ENCODE data around the gene SAP30L.

The SAP30L gene

DNA sequence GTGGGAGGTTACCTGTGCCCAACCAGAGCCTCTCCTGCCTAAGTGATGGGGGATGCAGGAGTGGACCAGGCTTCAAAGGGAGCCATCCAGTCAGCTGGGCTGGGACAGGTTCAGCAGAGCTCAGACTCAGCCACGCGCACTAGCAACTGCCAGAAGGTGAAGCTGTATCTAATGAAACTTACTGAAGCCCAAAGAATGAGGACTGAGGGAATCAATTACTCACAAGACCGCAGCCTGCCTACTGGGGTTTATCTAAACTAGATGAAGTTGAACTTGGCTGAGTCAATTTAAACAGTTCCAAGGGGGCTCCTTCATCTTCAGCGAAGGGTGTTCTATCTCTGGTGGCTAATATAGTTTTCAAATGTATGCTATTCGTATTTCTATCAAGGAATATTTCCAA, 20.9 kb downstream of the SAP30L start:
- DNase-seq, result no peak

DNA sequence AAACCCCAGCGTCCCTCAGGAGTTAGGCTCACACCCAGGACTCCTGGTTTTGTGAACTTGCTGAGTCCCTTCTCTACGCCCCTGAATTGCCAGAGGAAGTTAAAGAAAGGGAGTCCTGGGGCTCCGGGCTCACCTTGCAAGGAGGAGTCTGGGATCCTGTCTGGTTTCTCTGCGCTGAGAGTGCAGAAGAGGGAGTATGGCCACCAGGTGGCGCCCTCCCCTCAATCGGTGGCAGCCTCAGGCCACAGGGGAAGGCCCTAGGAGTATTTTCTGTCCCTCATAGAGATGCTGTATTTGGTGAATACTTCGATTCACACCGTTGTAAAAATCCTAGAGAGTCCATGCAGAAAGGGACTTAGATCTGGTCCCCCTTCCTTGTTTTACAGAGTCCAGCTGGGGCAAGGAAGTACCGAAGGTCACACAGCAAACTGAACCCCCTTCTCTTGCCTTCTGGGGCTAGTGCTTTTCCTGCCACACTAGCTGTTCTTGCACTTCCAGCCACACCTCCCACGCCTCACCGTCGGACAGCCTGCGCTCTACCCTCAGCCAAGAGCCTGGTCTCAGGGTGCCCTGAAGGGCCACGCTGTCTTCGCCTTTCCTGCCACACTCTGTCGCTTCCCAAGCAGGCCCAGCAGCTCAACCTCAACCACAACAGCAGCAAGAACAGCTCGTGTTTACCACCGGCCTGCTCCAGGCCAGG, 22.0 kb downstream of the SAP30L start:
- peak; percentile 52 for DNase-seq

DNA sequence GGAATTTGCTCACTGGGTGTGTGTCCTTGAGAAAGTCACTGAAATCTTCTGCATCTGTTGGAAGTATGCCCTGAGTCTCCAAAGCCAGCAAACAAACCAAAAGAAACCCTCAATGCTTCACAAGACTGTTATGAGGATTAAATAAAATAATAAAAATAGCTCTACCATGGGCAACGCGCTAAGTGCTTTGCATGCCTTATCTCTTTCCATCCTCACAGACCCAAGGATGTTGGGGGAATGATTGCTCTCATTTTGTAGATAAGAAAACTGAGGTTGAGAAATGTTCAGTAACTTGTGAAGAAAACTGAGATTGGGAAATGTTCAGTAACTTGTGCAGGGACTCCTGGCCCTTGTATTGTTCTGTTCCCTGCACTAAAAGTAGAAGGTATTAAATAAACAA, 24.3 kb downstream of the SAP30L start:
- no peak for DNase-seq

DNA sequence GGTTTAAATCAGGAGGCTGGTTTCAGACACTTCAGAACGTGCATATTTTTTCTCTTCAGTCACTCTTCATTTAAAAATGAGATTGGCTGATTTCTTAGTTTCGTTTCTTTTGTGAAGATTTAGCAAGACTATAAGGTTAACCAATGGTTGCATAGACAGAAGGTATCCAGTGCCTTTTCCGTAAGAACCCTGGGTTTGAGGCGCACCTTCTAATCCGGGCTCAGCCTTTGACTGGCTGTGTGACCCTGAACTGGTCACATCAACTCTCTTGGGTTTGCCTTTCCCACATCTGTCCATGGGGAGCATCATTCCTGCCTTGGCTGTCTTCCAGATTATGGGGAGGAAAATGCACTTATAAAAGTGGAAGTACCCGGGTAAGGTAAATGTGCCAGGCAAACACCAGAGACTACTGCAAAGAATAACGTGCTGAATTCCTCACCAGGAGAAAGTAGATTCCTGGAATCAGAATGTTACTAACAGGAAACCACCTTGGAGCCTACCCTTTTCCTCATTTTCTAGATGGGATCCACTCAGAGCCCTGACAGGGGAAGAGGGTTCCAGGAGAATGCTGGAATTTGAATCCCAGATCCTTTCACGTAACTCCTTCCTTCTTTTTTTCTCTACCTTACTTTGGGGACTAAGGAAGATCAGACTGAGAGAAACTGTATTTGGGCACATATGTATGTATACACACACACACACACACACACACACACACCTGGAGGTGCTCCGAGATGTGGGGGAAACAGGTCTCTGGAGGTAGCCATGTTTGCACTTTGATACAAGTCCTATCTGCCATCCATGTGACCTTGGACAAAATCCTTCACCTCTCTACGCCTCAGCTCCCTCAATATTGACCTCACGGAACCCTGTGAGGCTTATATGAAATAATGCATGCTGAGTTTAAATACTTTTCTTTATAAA, 25.4 kb downstream of the SAP30L start:
- no peak for DNase-seq

DNA sequence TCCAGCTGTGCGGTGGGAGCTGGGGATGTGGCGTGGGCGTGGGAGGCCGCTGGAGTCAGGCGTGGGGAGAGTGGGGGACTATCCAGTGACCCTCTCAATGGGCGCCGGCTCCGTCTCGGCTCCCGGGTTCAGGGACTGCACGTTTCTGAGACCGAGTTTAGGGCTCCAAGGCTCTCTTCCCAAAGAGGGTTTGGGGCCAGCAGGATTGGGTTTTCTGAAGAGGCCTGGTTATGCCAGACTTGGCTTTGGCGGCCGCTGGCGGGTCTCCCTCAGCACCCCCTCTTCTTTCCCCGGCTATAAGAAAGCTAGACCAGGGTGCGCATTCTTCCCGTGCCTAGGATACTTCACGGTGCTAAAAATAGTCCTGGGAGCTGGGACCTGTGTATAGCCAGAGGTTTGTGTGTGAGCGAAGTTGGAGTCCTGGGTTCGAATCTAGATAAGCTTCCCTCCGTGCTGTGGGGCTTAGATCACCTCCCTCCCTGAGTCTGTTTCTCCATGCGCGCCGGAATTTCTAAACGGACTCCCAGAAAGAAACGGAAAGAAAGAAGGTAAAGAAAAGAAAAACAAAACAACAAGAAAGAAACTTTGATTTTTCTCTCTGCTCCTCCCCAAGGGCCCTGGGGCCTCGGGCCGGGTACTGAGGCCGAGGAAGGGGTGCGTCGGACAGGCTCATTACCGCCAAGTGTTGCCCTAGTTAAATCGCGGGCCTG, 27.2 kb downstream of the SAP30L start:
- DNase-seq, result no peak

DNA sequence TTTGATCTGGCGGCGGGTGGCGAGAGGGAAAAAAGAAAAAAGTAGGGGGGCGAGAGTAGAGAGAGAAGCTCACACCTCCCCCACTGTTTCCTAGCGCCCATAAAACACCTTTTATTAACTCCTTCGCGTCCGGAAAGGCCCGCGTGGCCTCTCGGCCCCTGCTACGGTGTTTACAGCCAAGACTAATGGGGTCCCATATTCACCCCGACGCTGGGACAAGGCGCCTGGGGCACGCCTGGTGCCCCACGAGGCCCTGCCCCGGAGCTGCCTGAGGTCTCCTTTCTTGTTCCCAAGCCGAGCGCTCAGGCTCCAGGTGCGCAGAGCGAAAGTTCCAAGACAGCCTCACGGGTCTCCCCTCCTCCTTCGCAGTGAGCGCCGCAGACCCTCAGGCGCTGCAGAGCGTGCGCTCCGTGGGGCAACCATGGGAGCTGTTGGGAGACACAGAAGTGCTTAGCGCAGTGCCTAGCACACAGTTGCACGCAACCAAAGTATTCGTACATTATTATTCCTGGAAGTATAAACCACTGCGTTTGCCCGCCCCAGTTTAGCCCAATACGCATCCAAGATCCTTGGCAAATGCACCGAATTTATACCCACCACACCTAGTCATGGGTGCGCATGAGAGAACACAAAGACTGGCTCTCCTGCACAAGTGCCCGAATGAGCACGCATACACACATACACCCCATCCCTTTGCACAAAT, 27.9 kb downstream of the SAP30L start:
- DNase-seq, result no peak

DNA sequence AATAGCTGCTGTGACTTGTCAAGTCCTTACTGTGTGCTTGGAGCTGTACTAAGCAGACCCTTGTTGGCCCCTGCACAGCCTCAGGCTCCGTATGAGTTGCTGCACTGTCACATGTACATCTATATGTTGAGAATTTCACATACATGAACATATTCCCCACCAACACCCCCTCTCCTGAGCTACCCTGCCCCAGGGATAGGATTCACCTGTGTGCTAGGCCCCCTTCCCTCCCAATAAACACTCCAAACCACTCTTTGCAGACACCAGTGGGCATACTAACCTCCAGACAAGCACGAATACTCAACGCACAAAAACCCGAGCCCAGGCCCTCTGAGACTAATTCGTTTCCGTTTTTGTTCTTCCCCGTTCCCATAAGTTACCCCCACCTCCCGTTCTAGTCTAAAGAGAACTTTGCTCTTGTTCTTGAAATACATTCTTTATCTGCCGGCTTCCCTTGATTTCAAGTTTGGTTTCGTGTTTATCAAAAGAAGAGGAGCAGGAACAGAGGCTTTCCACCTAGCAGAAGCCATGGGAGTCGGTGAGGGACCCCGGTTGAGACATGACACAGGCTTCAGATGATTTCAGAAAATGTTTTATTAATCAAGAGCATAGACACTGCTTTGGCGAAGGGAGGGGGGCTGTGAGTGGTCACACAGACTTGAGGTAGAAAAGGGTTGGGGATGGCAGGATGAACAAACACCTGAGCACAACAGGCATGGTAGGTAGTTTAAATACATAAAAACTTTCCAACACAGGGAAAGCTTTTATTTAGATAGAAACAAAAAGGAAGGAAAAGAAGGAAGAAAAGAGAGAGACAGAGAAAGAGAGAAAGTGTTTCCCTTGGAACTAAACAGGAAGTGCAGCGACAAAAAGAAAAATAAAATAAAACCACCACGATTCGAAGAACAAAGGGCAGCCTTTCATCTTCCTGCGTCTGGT, 28.9 kb downstream of the SAP30L start:
- no peak for DNase-seq

DNA sequence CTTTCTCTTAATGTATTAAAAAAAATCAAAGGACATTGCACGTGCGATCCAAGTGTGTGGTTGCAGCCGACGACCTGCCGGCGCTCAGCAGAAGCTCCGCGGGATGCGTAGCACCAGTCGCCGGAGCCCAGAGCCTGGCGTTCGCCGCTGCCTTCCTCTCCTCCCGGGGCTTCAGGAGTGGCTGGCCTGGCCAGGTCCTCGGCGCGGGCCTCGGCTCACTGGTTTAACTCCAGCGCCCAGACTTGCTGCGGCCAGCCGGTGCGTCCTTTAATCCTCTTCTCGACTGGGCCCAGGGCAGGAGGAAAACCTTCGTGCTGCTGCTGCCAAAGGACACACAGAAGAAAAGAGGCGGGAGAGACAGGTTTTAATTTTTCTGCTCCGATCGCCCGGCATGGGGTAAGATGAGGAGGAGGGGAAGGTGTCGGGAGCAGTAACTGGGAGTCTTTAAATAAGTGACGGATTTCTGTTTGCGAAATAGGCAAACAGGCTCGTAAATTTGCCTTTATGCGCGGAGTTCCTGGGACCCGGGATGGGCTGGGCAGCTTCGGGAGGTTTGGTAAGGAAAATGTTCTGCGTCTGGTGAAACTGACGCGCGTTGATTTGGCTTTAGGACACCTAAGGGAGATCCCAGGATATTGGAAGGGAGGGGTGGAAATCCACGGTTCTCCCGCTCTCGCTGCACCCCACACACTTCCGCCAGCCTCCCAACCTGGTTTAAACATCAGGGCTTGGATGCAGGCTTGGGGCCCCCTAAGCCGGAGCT, 30.0 kb downstream of the SAP30L start:
- no peak for DNase-seq

DNA sequence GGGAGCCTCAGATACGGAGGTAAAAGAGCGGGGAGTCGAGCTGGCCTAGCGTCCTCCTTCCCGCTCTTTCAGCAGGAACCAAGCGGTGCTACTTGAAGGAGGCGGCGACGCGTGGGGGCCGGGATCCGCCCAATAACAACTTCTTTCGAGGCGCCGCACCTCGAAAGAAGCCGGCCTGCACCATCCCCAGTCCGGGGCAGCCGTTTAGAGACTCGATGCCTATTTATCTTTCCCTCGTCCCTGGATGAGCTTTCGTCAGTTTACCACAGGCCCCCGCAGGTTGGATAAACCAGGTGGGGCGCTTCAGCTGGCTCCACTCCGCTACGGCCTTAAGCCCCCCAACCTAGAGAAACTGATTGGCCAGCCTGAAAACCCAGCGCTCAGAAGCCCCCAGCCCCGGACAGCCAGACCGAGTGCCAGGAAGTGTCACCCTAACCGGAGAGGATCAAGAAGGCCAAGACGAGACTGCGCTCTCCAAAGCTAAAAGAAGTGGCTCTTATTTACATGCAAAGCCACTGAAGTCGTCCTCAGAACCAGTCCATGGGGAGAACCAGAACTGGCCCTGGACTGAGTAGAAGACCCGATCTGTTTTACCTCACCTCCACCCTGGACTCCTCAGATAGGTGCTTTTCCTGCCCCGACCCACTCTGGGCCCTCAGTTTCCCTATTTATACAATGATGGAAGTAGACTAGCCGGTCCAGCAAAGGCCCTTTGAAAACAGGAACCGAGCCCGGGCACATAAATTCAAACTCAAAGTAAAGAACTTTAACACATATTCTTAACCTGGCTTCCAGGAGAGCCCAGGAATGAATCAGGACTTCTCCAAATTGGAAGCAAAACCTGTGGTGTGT, 30.8 kb downstream of the SAP30L start:
- no peak for DNase-seq

DNA sequence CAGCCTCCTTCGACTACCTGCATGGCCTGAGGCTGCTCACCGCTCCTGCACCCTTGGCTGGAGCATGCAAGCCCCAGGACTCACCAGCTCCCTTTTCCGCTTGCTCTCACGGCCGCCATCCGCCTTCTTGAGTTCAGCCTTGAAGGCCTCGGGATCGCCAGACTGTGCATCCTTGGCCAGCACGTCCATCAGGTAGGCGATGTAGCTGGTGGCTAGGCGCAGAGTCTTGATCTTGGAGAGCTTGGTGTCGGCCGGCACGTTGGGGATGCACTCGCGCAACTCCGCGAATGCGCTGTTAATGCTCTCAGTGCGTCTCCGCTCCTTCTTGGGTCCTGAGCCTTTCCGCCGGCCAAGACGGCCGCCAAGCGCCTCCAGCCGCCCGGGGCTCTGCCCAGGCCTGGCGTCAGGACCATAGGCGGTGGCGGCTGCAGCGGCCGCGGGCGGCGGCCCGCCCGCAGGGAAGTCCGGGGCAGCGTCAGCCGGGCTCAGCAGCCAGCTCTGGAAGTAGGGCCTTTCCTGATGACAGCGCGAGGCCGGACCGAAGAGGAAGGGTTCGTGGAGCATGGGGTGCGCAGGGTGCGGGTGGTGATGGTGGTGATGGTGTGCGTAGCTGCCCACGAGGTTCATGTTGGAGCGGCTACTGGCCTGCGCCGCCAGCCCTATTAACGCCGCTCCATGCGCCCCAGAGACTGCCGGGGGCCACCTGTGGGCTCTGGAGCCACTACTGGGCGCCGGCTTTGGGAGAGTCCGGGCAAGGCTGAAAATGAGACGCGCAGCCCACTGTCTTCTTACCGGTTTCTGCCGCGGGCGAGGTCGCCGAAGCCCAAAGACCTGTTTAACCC, 31.8 kb downstream of the SAP30L start:
- DNase-seq, result no peak

DNA sequence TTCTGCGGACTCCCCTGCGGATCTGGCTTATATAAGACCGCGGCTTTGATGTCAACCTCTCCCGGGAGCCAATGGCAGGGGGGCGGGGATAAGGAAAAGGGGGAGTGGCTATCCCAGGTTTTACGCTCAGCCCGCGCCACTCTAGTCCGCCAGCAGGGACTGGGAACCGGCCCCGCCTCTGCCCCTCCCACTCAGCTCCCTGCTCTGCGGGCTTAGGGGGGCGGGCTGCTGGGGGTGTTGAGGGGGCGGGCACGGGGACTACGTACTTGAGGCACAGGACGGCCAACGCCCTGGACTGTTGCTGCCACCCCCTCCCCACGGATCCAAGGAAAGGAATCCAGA, 32.4 kb downstream of the SAP30L start, which contains the start of gene HAND1:
TSS of gene HAND1 (minus strand) at position 4 of the 342 bp plus-strand sequence. CDS start 219 bp downstream, outside the sequence.
- peak; percentile 65 for DNase-seq

DNA sequence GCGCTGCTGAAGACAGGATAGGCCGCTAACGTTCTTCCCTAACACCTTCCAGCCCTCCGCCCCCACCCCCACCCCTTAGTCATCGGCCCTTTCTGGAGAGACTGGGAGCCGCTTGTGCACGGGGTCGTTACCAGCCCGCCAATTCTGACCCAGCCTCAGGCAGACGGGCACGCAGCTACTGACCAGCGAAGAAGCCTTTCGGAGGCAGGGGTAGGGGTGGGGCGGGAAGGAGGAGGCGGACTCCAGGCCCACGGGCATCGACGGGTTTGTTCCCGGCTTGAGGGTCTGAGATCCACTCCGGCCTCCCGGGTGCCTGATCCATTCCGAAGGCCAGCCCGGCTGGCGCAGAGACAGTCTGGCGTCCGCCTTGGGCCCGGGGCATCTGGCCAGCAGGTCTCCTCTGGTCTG, 33.0 kb downstream of the SAP30L start:
- DNase-seq, result no peak

DNA sequence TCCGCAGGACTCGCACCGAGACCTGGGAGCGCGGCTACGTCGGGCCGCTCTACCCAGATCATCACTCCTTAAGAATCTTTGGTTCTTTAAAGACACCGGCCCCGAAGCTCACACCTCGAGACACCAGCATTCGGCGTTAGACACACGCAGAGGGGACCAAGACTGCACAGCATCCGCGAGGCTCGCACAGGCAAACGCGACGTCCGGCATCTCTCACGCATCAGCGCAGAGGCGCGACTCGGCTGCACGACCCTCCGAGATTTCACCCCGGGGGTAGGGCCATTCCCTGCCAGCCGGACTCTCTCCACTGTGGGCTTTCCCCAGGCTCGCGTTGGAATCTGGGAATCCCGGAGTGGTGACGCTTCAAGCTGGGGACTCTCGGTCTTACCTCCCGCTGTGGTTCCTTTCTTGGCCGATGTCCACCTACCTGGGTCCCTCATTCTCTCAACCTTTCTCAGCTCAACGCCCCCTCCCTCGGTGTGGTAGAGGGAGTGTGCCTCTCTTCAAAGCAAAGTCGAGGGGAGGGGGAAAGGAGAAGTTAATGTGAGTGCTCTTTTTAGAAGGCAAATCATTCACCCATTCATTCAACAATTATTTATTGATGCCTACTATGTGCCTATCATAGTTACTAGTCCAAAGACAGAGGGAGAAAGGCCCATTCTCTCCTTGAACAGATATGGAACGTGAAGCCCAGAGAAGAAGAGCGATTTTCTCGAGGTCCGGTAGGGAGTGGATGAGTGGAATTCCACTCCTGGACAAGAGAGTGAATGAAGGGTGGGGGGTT, 33.6 kb downstream of the SAP30L start:
- no peak for DNase-seq

DNA sequence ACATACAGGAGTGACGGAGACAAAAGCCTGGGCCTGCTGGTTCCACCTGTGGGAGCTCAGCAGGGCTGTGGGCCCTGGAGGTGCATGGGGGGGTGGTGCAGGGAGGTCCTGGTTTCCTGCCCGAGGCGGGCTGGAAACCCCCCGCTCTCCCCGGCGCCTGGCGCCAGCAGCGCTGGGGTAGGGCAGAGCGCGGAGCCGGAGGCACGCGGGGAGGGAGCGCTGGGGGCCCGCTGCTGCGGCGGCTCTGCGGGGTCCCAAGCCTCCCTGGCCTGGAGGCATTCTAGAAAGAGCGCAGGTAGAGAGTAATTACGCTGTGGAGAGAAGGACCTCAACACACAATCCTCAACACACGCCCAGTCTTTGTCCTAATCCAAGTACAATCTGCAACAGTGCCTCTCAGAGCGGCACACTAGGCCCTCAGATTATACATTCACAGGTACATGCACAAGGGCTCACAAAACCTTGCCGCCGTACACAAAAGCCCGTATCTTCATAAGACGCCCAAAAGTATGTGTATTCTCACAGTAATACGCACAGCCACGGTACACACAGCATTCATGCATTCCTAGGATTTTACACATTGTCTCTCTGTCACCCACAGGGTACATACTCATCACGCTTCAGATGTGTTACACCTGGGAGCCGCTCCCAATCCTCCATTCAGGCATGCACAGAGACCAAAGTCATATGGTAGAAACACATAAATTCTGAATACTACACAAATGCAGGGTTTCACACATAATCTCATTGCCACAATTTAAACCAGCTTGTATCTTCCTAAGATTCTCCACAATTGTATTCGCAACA, 34.4 kb downstream of the SAP30L start:
- no peak for DNase-seq

DNA sequence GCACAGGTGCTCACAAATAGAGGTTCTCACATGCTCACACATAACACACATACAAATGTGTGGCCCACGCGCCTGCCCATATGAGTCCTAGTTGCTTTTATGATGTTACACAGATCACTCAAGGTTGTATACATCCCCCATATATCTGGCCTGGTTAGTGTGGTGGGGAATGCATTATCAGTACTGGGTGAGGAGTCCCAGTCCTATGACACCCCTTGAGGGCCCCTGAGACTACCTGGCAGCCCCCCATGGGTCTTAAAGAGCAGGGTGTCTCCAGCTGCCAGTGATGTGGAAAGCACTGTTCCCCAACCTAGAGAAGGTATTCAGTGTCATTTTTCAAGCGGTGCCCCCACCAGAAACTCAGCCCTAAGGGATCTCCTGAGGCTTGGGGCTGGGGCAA, 35.0 kb downstream of the SAP30L start:
- no peak for DNase-seq

DNA sequence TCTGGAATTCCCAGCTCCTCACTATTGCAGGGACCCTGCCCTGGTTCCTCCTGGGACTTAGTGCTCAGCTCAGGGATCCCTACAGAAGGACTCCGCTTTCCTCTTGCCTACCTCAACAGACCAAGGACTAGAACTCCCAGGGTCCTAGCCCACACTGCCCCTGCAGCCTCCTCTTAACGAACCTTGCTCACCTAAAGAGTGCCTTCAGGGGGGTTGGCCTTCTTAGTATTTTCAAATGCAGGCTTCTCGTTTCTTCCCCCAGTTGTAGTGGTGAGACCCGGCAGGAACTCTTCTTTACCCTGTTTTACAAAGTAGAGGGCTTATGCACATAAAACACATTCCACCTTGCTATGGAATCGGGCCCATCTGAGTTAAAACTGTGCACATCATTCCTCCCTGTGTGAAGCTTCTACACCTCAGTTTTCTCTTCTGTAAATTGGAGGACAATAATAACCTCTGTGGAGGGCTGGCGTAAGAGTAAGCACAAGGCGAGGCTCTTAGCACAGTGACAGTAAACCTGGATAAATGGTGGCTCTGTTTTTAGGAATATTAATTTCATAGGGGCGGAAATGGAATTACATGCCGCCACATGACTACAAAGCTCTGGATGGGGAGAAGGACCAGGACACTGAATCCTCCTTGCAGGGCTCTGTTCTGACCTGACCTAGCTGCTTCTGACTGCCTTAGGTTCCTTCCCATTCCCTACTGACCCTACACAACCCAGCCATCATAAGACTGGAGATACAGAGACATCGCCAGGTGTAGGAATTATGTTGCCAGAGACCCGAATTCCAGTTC, 36.0 kb downstream of the SAP30L start:
- no peak for DNase-seq

All from NCI-H1694 treated with DMSO at 0.1 percent for 48 hours (cell line).